GM19372 (cell line): ENCODE data around the gene ADAM12.

Experiments
- ATAC-seq: cut with Tn5 transposase; IDR thresholded peaks from one replicate; pipeline ENCODE4 v1.9.1; 2021; ENCODE audit warnings: mild to moderate bottlenecking, low read depth, moderate library complexity; ENCODE audit not compliant: unreplicated experiment

Gene ADAM12

GRCh38 chr10:126218778-126219649 lies 169.3 kb downstream of the ADAM12 start:
- no peak for ATAC-seq

GRCh38 chr10:126218174-126218573 lies 170.1 kb downstream of the ADAM12 start:
- no peak for ATAC-seq

- ATAC-seq = no peak
These were observed 171.7 kb downstream of the ADAM12 start for GRCh38 chr10:126216632-126216961.

- ATAC-seq = no peak
These were observed 172.3 kb downstream of the ADAM12 start for GRCh38 chr10:126215746-126216631.

- ATAC-seq = no peak
These were observed 173.6 kb downstream of the ADAM12 start for GRCh38 chr10:126214679-126215078.

- ATAC-seq = no peak
These were observed 174.3 kb downstream of the ADAM12 start for GRCh38 chr10:126214021-126214420.

GRCh38 chr10:126212738-126213137 lies 175.5 kb downstream of the ADAM12 start:
- no peak for ATAC-seq

- no peak for ATAC-seq
These were observed 178.1 kb downstream of the ADAM12 start for GRCh38 chr10:126210051-126210651.

- no peak for ATAC-seq
These were observed 178.8 kb downstream of the ADAM12 start for GRCh38 chr10:126209451-126209850.

GRCh38 chr10:126208726-126209302 lies 179.5 kb downstream of the ADAM12 start:
- no peak for ATAC-seq

GRCh38 chr10:126207851-126208250 lies 180.4 kb downstream of the ADAM12 start:
- no peak for ATAC-seq

- ATAC-seq = no peak
These were observed 180.9 kb downstream of the ADAM12 start for GRCh38 chr10:126207313-126207771.

GRCh38 chr10:126205486-126206205 lies 182.6 kb downstream of the ADAM12 start:
- no peak for ATAC-seq

GRCh38 chr10:126204320-126204719 lies 184.0 kb downstream of the ADAM12 start:
- no peak for ATAC-seq

- ATAC-seq = no peak
These were observed 184.5 kb downstream of the ADAM12 start for GRCh38 chr10:126203746-126204145.

- ATAC-seq = no peak
These were observed 186.7 kb downstream of the ADAM12 start for GRCh38 chr10:126201603-126202002.

- ATAC-seq = no peak
These were observed 188.9 kb downstream of the ADAM12 start for GRCh38 chr10:126199221-126199998.

- no peak for ATAC-seq
These were observed 189.6 kb downstream of the ADAM12 start for GRCh38 chr10:126198681-126199080.

GRCh38 chr10:126197036-126197543 lies 191.2 kb downstream of the ADAM12 start:
- no peak for ATAC-seq
